ENCODE results near the gene DMD.
"Not testable (repeated sequence)": the region's sequence is repeated elsewhere in the genome, so short reads cannot be mapped to it uniquely, and the experiment has no call there.

Gene DMD

DNA sequence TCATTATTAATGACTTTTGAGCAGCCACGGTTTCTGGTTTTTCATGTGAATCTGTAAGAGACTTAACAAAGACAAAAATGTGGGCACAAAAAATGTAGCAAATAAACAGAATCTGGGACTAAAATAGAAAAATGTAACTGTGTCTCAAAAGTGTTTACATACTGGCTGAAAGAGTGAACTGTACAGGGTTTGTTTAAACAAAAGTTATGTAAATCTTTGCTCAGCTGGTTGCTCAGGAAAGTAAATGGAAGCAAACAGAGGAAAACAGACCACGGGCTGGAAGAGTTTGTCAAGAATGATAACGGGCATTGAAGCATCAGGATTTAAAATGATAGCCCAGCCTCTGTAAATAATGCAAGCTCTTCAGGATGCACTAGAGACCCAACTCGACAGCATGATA is 1217.7 kb downstream of the DMD start:
- DNase-seq (ENCODE audit: low read depth) = no peak

DNA sequence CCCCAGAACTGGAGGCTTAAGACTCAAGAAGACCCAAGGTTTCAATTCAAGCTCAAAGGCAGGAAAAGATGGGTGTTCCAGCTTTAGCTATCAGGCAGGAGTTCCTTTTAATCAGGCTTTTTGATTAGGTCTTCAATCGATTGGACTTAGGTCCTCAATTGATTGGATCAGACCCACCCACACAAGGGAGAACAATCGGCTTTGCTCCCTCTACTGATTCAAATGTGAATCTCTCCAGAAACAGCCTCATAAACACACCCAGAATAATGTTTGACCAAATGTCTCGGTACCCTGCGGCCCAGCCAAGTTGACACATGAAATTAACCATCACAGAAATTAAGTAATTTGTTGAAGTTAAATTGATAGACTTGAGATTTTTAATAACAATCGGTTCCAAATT is 1222.4 kb downstream of the DMD start:
- DNase-seq (ENCODE audit: low read depth) = no peak

DNA sequence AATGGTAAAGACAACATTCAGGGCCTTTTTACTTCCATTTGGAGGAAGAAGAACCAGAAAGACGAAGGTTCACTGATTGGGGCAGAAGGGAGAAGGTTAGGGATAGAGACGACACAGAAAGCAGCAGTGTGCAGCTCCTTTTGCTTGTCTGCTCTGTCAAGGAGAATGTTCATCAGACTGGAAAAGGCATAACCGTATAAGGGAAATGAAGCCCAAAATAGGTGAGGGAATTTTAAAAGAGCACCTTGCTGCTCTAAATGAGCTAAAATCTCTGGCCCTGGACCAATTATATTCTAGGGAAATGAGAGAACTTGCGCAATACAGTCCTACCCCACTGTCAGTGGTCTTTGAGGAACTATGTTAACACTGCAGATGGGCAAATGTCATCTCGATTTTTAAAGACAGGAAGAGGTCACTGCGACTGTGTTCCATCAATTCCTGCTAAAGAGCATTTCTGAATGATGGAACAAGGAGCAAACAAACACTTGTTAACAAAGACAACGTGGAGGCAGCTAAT is 1229.7 kb downstream of the DMD start:
- DNase-seq (ENCODE audit: low read depth) = no peak

DNA sequence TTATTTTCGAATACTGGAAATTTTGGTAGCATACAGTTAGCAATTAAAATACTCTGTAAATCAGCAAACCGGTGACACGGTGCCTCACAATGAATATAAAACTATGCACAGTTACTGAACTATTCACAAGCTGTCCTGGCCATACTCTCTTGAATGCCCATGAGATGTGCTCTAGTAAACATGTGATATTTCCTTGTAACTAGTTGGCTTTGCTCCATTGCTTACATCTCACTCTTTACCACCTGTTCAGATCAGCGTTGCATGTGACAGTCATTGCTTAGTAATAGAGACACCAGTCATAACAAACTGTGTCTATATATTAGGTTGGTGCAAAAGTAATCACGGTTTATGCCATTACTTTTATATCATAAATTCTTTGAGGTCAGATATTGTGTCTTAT is 1241.6 kb downstream of the DMD start:
- no peak for DNase-seq (ENCODE audit: low read depth)

DNA sequence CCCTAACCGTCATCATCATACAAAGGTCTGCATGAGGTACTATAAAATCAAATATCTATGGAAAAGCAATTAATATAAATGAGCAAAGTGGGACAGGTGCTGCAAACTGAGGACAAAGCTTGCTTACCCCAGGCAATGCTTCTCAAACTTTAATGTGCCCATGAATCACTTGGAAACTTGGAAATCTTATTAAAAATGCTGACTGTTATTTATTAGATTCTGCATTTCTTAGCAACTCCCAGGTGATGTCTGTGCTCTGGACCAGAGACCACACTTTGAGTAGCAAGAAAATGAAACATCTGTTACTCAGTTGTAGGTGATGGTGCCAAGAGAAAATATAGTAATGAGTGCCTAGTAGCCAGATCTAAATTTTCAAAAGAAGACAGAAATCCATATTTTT is 1249.1 kb downstream of the DMD start:
- DNase-seq (ENCODE audit: low read depth) = no peak

DNA sequence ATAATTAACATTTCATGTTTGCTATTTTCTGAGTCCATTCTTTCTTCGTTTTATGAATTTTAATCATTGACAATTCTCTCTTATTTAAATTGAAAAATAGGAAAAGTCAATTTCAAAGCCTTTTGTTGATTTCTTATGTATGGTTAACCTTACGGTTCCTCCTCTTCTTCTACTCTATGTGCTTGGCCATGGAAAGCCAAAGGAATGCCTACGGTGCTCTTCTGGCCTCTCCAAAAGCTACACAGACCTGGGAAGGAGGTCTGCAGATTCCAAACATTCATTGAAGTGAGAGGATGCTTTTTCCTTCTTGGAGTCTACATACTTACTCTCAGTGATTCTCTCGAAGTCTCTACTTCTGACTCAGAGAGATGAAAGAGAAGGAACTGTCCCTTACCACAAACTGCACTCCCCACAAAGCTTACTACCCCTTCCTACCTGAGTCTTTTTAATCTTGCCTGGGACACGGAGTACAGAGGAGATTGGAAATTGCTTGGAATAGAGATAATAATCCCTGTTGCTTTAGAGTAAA is 1276.4 kb downstream of the DMD start:
- no peak for DNase-seq (ENCODE audit: low read depth)

DNA sequence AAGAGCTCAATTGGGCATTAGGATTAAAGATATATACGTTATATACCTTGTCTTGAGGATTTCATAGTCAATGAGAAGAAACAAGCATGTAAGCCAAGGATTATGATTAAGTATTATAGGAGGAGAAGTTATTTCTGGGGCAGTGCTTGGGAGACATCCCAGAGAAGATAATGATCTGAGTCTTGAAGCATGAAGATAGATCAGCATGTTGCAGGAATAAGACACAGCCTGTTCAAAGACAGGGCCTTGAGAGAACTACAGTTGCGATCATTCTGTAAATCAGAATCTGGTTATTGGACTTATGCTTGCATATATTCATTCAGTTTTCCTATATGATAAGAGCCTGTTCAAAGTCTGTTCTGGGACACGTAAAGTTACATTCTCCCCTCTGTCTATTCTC is 1277.3 kb downstream of the DMD start:
- no peak for DNase-seq (ENCODE audit: low read depth)

DNA sequence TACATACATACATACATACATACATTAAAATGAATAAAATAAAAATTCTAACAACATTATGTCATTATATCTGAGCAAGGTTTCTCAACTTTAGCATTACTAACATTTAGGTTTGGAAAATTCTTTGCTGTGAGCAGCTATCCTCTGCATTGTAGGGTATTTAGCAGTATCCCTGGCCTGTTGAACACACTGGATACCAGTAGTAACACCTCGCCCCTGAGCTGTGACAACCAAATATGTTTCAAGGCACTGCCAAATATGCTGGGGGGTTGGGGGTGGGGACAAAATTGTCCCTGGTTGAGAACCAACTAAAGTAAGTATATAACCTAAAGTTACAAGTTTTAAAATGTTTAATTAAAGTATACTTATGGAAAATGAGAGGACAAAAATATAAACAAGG is 1278.6 kb downstream of the DMD start:
- DNase-seq (ENCODE audit: low read depth) = no peak

DNA sequence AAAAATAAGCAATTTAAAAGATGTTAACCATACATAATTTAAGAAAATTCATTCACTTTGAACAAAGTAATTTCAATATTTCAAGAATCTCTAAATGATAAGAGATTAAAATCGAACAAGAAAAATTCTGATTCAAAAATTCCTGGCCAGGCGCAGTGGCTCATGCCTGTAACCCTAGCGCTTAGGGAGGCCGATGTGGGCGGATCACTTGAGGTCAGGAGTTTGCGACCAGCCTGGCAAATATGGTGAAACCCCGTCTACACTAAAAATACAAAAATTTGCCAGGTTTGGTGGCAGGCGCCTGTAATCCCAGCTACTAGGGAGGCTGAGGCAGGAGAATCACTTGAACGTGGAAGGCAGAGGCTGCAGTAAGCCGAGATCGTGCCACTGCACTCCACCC is 1279.0 kb downstream of the DMD start:
- not testable (repeated sequence) for DNase-seq (ENCODE audit: low read depth)

DNA sequence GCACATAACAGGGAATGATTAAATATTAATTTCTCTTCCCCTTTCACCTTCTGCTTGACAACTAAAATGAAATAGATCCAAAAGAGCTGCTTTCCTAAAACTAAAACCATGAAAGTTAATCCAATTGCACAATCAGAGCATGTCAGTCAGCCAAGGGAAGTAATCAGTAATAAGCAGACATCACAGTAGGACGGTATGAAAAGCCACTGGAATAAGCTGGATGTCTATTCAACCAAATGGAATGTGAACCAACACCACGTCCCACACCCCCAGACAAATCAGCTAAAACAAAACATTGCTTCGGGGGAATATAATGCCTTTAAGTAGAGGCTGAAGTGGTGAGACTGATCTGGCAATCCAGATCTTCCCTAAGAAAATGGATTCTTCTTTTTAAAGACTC is 1280.1 kb downstream of the DMD start:
- no peak for DNase-seq (ENCODE audit: low read depth)

DNA sequence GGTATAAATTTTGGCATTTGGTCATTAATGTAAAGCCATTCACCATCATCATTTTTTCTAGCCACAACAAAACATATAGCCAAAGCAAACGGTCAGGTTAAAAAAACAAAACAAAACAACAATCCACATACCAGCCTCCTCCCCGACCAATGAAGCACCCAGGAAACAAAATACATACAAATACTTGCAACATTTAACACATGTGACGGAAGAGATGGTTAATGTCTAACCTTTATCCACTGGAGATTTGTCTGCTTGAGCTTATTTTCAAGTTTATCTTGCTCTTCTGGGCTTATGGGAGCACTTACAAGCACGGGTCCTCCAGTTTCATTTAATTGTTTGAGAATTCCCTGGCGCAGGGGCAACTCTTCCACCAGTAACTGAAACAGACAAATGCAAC is 1282.0 kb downstream of the DMD start:
- no peak for DNase-seq (ENCODE audit: low read depth)

DNA sequence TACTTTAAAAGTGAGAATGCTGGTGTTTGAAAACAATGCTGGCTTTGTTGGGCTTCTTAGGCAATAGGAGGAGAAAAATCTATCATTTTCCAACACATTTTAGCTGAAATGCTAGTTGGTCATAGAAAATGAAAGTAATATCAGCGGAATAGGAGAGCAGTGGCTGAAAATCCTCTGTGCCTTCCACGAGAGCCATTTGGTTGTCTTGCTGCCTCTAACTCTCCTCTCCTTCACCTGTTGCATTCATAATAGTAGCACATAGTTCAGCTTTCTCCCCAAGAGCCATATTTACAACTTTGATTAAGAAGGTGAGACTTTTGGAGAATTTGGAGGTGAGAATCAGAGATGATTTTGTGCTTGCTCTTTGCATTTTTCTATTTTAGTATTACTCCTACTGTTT is 1290.1 kb downstream of the DMD start:
- no peak for DNase-seq (ENCODE audit: low read depth)

DNA sequence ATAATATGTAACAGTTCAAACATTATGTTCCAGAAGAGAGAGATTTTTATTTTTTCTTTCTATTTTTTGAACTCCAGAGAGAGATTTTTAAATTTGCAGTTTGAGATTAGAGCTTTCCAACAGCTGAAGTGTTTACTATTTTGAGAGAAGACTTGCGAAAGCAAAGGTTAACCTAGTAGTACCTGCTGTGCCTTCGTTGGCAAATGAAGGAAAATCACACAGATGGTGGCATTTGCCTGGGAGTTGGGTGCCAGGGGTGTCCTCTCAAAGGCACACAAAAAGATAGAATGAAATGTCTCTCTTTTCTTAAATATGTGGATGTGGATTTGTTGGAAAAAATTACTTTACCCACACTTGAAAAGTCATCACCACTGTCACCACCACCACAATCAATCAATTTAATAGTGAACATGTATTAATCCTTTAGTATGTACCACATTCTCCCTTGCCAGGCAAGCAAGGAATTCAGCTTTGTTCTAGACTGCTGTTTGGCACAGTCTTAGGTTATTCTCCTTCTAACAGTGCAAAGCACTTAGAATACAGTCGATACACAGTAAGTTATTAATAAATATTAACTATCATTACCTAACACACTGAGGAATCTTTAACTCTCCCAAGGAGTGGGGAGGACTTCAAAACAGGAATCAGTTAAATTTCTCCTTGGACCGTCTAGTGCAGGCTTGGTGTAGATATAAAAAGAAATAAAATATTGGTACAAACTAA is 1301.3 kb downstream of the DMD start:
- no peak for DNase-seq (ENCODE audit: low read depth)

DNA sequence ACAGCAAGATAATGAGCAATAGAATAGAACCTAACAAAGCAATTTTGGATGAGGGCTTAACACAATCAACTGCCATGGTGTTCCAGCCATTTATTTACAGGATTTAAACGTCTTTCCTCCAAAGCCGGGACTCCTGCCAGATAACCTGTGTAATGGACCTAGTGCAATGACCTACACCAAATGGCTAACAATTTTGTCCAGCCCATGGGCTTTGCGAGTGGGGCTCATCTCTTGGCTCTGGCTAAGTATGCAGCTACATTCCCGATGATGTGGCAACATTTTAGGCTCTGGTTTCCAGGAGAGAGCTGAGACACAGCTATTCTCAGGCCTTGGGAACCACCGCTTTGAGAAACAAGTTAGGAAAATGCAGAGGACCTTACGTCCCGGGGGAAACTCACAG is 1317.2 kb downstream of the DMD start:
- no peak for DNase-seq (ENCODE audit: low read depth)

DNA sequence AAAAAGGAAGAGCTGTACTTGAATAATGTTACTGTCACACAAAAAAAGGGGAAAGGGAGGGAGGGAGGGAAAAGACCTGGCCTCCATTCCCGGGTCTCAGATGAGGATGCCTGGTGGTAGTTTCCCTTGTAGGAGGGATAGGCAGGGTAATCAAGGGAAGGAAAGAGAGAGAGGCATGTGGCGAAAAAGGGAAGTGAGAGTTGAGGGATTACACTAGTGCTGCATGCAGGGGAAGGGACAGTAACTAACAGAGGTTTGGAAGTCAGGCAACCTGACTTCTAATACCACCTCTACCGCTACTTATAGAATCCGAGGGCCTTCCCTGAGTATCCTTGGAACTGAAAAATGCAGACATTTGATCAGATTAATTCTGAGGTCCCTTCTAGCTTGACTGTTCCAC is 1317.8 kb downstream of the DMD start:
- DNase-seq (ENCODE audit: low read depth) = no peak

DNA sequence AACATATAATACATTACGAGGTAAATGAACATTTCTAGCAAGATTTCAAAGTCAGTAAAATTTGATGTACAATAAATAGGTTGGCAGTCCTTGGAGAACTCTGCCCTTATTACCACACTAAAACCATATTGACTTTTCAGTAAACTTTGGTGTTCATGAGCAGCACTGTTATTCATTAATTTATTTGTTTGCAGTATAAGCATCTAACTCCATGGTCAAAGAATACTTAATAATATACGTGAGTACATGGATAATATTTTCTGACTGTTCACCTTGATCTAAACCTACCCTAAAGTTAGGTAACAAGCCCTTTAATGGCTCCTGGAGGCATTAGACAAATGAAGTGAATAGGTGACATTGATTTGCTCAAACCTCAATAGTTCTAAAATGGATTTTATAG is 1322.3 kb downstream of the DMD start:
- DNase-seq (ENCODE audit: low read depth) = no peak

DNA sequence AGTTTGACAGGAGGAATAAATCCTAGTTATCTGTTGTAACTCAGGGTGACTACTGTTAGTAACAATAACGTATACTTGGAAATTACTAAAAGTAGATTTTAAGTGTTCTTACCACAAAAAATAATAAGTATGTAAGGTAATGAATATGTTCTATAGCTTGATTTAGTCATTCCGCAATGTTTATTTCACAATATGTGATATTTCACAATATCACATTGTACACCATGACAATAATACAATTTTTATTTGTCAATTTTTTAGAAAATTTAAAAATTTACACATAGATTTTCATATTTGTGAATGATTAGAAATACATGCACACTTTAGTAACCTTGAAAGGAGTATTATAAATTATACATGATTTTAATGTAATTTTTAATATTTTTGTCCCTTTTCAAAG is 1326.8 kb downstream of the DMD start:
- no peak for DNase-seq (ENCODE audit: low read depth)

DNA sequence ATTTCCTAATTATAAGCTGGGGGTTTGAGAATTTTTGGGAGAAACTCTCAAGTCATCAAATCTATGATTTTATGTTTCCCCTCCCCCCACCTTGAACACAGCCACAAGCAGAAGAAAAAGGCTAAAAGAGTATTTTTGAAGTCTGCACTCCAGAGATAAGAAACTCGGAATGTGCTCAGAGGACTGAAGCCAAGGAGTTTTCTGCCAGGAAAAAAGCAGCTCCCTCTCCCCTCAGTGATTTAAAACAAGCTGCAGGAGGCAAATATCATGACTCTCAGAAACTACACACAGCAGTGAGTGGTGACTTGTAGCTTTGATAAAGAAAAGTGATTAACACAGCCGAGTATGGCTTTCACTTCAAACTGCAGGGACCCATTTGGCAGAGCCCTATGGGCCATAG is 1339.3 kb downstream of the DMD start:
- no peak for DNase-seq (ENCODE audit: low read depth)

DNA sequence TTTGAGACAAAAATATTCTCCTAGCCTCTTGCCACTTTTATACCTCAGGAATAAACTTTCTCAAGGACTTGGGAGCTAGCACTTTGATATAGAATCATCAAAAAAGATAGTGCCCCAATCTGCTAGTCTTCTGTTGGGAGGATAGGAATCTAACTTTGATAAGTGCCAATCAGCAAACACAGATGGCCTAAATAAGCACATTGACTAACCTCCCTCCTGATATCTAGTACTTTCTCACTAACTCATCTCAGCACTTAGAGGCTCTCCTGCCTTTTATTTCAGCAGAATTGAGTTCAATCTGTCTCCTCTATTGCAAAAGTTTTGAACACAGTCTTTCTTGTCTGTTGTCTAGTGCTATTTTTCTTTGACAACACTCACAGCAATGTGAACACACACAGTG is 1341.1 kb downstream of the DMD start:
- DNase-seq (ENCODE audit: low read depth) = no peak

DNA sequence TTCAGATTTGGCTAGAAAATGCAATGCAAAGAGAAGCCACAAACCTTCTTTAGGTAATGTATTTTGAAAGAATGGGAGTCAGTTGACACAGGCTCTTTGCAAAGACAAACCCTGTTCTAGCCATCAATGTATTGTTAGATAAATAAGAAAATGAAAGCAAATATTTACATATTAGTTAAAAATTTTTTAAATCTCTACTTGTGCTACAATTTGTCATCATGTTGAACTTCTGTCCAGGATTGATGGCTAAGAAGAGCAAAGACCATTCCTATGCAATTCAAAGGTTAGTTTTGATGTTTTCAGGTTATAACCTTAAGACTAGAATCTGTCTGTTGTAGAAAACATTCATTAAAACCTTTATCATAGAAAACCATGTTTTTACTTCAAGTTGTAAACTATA is 1350.7 kb downstream of the DMD start:
- DNase-seq (ENCODE audit: low read depth) = no peak

DNA sequence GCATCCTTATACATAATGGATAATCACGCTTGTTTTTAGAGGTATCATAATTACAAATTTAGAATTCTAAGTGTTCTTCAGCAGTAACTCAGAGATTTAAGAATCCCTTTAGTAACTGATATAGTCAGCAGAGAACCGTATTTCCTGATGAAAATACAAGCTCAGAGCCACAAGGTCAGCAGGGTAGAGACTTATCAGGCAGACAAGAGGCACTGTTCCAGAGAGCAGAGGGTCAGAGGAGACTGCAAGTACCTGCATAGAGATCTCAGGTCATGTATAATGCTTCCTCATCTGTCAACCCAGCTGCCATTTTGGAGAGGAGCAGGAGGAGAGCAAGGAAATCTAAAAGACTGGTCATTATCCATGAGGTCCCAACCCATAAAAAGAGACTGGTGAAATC is 1352.4 kb downstream of the DMD start:
- no peak for DNase-seq (ENCODE audit: low read depth)

DNA sequence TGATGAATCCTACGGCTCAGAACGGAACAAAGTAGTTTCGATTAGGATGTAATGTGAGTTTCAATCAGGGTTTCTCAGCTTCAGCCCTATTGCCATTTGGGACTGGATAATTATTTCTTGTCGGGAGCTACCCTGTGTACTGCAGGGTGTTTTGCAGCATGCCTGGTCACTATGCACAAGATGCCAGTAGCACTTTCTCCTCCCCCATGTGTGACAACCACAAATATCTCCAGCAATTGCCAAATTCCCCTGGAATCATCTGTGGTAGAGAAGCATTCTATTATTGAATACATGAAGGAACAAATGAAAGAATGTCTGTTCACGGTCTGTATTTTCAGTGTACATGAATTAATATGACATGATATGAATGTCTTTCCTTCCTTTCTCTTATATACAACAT is 1356.6 kb downstream of the DMD start:
- no peak for DNase-seq (ENCODE audit: low read depth)

DNA sequence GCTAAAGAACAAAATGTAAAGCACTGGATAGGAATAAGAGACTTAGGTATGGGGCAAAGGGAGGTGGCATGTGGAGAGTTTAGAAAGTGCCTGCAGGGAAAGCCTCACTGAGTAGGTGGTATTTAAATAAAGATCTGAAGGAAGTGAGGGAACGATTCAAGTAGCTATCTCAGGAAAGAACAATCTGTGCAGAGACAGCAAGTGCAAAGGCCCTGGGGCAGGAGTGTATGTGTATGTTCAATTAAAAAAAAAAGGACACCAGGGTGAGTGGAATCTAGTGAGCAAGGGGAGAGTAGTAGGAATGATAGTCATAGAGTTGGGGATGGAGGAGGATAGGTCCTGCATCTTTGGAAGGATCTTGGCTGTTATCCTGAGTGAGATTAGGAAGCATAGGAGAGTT is 1359.6 kb downstream of the DMD start:
- no peak for DNase-seq (ENCODE audit: low read depth)

DNA sequence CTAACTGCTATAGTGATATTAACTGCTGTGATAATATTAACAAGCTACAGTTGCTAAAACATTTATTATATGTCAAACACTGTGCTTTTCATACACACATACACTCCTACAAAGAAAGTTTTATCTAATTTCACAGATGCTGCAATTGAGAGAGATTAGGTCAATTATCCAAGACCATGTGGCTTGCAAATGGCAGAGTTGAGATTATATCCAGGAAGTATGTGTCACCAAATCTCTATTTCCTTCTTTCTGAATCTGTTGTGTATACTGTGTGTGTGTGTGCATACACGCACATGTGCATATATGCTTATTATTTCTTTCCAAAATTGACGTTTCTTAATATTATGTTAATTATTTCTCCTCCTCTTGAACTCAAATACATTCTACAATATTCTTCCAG is 1363.6 kb downstream of the DMD start:
- no peak for DNase-seq (ENCODE audit: low read depth)
